Left lobe of liver (tissue), 2 donors: ENCODE data around the gene AVPR1B. TPM values are rescaled to one million over a fixed set of nuclear protein-coding genes. Genes with fewer than 3 reads are reported as not detected.
A peak's percentile ranks its signal among the peaks of the same experiment; 100 is the strongest.
"Not testable (repeated sequence)": the region's sequence is repeated elsewhere in the genome, so short reads cannot be mapped to it uniquely, and the experiment has no call there.

Experiments used
- ATAC-seq: fragments of 200-7000 bp; cut with Tn5 transposase; one replicate; pipeline ENCODE4 v1.9.1; 2020; ENCODE audit warnings: mild to moderate bottlenecking, moderate library complexity
- DNase-seq: peaks from one replicate; pipeline ENCODE4 v3.0.0-alpha.2; 2020; ENCODE audit warnings: low spot score
- total RNA-seq: library from RNA; stranded (reverse); gene quantifications from one replicate; pipeline ENCODE4 v1.2.1, GENCODE V29; 2021
- donor health status: DM: no; HTN: no; CAD: no; lungs with moderate emphysema.
- donor health status: DM: no; HTN: yes; CAD: no.

The AVPR1B gene
- total RNA-seq, 1 donor from 2014 or later: not detected

GRCh38 chr1:206082831-206083695, 34.1 kb downstream of the AVPR1B start:
- no peak for ATAC-seq

GRCh38 chr1:206081856-206082255, 35.3 kb downstream of the AVPR1B start:
- DNase-seq: peak; percentile 86
- ATAC-seq: peak; percentile 98

More at GRCh38 chr1:206082831-206083695, 34.1 kb downstream of the AVPR1B start:
- DNase-seq: no peak

GRCh38 chr1:206080026-206080820, 37.0 kb downstream of the AVPR1B start:
- DNase-seq (no peak), ATAC-seq (no peak)

GRCh38 chr1:206079135-206079534, 38.1 kb downstream of the AVPR1B start:
- DNase-seq: no peak
- ATAC-seq: no peak

- DNase-seq (no peak), ATAC-seq (no peak)
These were observed 41.1 kb downstream of the AVPR1B start for GRCh38 chr1:206075786-206076755.

- no peak for ATAC-seq
- no peak for DNase-seq
These were observed 42.3 kb downstream of the AVPR1B start for GRCh38 chr1:206074839-206075238.

- ATAC-seq: no peak
- no peak for DNase-seq
These were observed 46.4 kb downstream of the AVPR1B start for GRCh38 chr1:206070627-206071304.

GRCh38 chr1:206068314-206068713, 48.9 kb downstream of the AVPR1B start:
- ATAC-seq: no peak

GRCh38 chr1:206067486-206068227, 49.5 kb downstream of the AVPR1B start:
- DNase-seq (peak; percentile 72), ATAC-seq (peak; percentile 85)

More at GRCh38 chr1:206068314-206068713, 48.9 kb downstream of the AVPR1B start:
- no peak for DNase-seq

- no peak for DNase-seq
- peak; percentile 69 for ATAC-seq
These were observed 50.6 kb downstream of the AVPR1B start for GRCh38 chr1:206066479-206067171.

- DNase-seq: no peak
- no peak for ATAC-seq
These were observed 51.5 kb downstream of the AVPR1B start for GRCh38 chr1:206065547-206066145.

GRCh38 chr1:206064501-206064900, 52.7 kb downstream of the AVPR1B start:
- not testable (repeated sequence) for DNase-seq, ATAC-seq

GRCh38 chr1:206064001-206064400, 53.2 kb downstream of the AVPR1B start:
- DNase-seq, ATAC-seq: not testable (repeated sequence)

- DNase-seq (no peak), ATAC-seq (no peak)
These were observed 54.7 kb downstream of the AVPR1B start for GRCh38 chr1:206062464-206062863.

- ATAC-seq: no peak
These were observed 56.3 kb downstream of the AVPR1B start for GRCh38 chr1:206060844-206061243.

More at GRCh38 chr1:206060844-206061243, 56.3 kb downstream of the AVPR1B start:
- no peak for DNase-seq
